Nephron progenitor cell (in vitro differentiated cells): ENCODE data around the gene SNX14.

Experiments used
- DNase-seq: peaks from one replicate; pipeline ENCODE4 v3.0.0; 2021
- H3K27ac Mint-ChIP-seq: 2 replicates; pipeline ENCODE4 v1.8.0; 2021; ENCODE audit warnings: mild to moderate bottlenecking, moderate library complexity, mixed read lengths
- H3K27me3 Mint-ChIP-seq: 2 replicates; pipeline ENCODE4 v1.8.0; 2021; ENCODE audit warnings: mild to moderate bottlenecking, low read depth, mixed read lengths; ENCODE audit not compliant: poor library complexity
- H3K36me3 Mint-ChIP-seq: 2 replicates; pipeline ENCODE4 v1.8.0; 2021; ENCODE audit warnings: low read depth, mixed read lengths
- H3K4me1 Mint-ChIP-seq: 2 replicates; pipeline ENCODE4 v1.8.0; 2021; ENCODE audit warnings: mixed read lengths
- H3K4me3 Mint-ChIP-seq: 2 replicates; pipeline ENCODE4 v1.8.0; 2021; ENCODE audit warnings: mild to moderate bottlenecking, moderate library complexity, mixed read lengths
- H3K9me3 Mint-ChIP-seq: 2 replicates; pipeline ENCODE4 v1.8.0; 2021; ENCODE audit warnings: mild to moderate bottlenecking, moderate library complexity, mixed read lengths
- CTCF ChIP-seq: fragments of 200-600 bp; sonication (generic); IDR thresholded peaks from 2 replicates; pipeline ENCODE4 v1.5.0; 2021; ENCODE audit warnings: antibody characterized with exemption

Gene SNX14

GRCh38 chr6:85593438-85594196, at the start of gene SNX14:
Gene SNX14 (minus strand): TSS chr6:85593858. CDS start chr6:85593718, 140 bp downstream.
- Mint-ChIP-seq H3K36me3 (peaks cover 43% of the 10 kb centered on the region), H3K27ac (peak within 1 kb of the TSS; percentile 96)
- DNase-seq = peak; percentile 87

GRCh38 chr6:85642774-85643536, 49.3 kb upstream of the SNX14 start, which contains the start of gene SYNCRIP:
Gene SYNCRIP (minus strand): TSS chr6:85642886. CDS start chr6:85641439, 1,447 bp downstream.
- TF ChIP-seq CTCF = no peak
- Mint-ChIP-seq H3K4me1 (peaks cover 52% of the 10 kb centered on the region), H3K9me3 (peaks cover 26% of the 10 kb centered on the region), H3K27me3 (no peaks in the 10 kb centered on the region), H3K36me3 (peaks cover 54% of the 10 kb centered on the region), H3K27ac (peak within 1 kb of the TSS; percentile 100), H3K4me3 (peak within 1 kb of the TSS; percentile 100)
- peak; percentile 96 for DNase-seq

More at GRCh38 chr6:85593438-85594196, at the start of gene SNX14:
- Mint-ChIP-seq H3K9me3 (peaks cover 45% of the 10 kb centered on the region), H3K4me1 (peaks cover 33% of the 10 kb centered on the region), H3K27me3 (peaks cover 20% of the 10 kb centered on the region), H3K4me3 (peak within 1 kb of the TSS; percentile 92)
- TF ChIP-seq CTCF = no peak

GRCh38 chr6:85641897-85642773, 48.5 kb upstream of the SNX14 start:
- H3K27me3 Mint-ChIP-seq = no peaks in the 10 kb centered on the region

GRCh38 chr6:85641522-85641896, 47.9 kb upstream of the SNX14 start:
- no peak for TF ChIP-seq CTCF
- peaks cover 14% of the 10 kb centered on the region for H3K9me3 Mint-ChIP-seq
- H3K36me3 Mint-ChIP-seq = peaks cover 58% of the 10 kb centered on the region
- no peak for DNase-seq
- H3K4me3 Mint-ChIP-seq = peak overlapping the region; percentile 100
- no peaks in the 10 kb centered on the region for H3K27me3 Mint-ChIP-seq
- H3K27ac Mint-ChIP-seq = peak overlapping the region; percentile 95
- H3K4me1 Mint-ChIP-seq = peaks cover 64% of the 10 kb centered on the region

More at GRCh38 chr6:85641897-85642773, 48.5 kb upstream of the SNX14 start:
- peaks cover 58% of the 10 kb centered on the region for H3K36me3 Mint-ChIP-seq
- H3K4me3 Mint-ChIP-seq = peak overlapping the region; percentile 100
- DNase-seq = peak; percentile 61
- H3K27ac Mint-ChIP-seq = peak overlapping the region; percentile 100
- H3K9me3 Mint-ChIP-seq = peaks cover 20% of the 10 kb centered on the region
- peaks cover 60% of the 10 kb centered on the region for H3K4me1 Mint-ChIP-seq
- no peak for TF ChIP-seq CTCF

- no peak for TF ChIP-seq CTCF
- no peak for DNase-seq
- peaks cover 10% of the 10 kb centered on the region for H3K9me3 Mint-ChIP-seq
- H3K27me3 Mint-ChIP-seq = no peaks in the 10 kb centered on the region
- peaks cover 67% of the 10 kb centered on the region for H3K4me1 Mint-ChIP-seq
- peaks cover 64% of the 10 kb centered on the region for H3K36me3 Mint-ChIP-seq
- peak overlapping the region; percentile 71 for H3K27ac Mint-ChIP-seq
- H3K4me3 Mint-ChIP-seq = peak overlapping the region; percentile 100
These were observed 47.2 kb upstream of the SNX14 start for GRCh38 chr6:85640821-85641220.
